GM19397 (cell line): ENCODE measurements around the gene PREX1.
"Not testable (repeated sequence)": the region's sequence is repeated elsewhere in the genome, so short reads cannot be mapped to it uniquely, and the experiment has no call there.

Experiments used
- ATAC-seq: cut with Tn5 transposase; IDR thresholded peaks from one replicate; pipeline ENCODE4 v1.9.1; 2021; ENCODE audit warnings: mild to moderate bottlenecking, moderate library complexity; ENCODE audit not compliant: unreplicated experiment

The PREX1 gene

DNA sequence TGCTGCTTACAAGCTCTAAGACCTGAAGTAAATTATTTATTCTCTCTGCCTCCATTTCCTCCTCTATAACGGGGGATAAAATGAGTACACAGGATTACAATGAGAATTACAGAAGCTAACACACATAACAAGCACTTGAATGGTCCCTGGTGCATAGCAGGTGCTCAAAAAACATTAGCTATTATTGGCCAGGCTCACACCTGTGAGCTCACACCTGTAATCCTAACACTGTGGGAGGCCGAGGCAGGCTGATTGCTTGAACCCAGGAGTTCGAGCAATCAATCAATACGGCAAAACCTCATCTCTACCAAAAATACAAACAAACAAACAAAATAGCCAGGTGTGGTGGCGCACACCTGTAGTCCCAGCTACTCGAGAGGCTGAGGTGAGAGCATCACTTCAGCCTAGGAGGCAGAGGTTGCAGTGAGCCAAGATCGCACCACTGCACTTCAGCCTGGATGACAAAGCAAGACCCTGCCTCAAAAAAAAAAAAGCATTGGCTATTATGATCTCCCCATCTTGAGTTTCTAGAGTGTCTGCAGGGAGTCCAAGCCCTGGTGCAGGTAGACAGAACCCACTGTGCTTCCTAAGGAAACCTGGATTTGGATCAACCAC lies 68.1 kb downstream of the PREX1 start:
- ATAC-seq, result no peak

DNA sequence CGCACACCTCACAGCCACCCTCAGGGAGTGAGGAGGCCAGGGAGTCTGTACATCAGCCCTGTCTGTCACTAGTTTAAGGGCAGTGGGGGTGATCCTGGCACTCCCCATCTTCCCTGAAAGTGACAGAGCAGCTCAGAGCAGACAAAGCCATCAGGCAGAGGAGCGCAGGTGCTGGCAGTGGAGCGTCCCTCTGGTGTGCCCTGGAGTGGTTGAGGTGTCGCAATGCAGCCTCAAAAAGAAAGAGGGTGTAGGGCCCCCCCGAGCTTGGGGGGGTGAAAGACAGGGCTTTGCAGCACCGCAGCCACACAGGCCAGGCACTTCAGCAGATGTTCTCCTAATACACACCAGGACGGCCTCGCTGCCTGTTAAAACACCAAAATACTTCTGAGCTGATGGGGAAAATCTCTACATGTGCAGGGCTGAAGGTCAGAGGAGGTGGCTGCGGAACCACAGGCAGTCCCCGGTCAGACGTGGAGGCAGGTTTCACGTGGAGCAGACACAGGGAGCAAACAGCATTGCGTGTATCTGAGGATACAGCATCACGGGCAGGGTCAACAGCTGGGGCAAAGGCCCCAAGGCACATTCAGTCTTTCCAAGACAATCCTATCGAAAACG lies 69.5 kb downstream of the PREX1 start:
- no peak for ATAC-seq

DNA sequence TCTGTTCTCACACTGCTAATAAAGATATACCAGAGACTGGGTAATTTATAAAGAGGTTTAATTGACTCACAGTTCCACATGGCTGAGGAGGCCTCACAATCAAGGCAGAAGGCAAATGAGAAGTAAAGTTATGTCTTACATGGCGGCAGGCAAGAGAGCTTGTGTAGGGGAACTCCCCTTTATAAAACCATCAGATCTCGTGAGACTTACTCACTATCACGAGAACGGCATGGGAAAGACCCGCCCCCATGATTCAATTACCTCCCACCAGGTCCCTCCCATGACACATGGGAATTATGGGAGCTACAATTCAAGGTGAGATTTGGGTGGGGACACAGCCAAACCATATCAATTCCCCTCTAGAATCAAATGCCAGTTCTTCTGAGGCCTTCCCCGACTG lies 71.0 kb downstream of the PREX1 start:
- ATAC-seq, result not testable (repeated sequence)

DNA sequence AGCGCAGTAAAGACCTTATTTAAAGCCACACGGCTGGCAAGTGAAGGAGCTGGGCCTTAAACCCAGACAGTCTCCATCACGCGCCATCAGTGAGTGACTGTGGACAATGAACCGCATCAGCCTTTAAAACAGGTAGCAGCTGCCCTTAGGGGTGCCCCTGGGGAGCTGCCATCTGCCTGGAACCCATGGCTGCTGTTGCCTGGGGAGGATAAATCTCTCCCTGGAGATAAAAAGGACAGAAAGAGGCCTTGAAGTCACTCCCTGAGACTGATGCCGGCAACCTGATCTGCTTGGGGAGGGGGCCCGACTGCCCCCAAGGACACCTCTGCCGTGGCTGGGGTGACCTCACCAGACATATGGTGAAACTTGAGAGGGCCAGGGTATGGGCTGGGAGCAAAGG lies 73.5 kb downstream of the PREX1 start:
- no peak for ATAC-seq

DNA sequence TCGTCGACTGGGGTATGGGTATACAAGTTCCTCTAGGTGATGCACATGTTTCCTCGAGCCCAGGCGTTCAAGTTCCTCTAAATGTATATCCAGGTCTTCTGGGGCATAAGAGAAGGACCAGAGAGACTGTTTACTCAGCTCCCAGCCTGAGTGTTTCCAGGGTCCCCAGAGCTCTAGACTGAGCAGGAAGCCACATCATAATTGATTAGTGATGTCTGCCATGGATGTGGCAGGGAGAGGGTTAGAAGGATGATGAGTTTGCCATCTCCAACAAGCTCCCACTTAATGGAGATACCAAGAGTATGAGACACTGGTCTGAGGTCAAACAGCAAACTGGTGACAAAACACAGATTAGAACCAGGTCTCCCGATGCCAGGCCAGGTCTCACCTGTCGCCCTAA lies 74.8 kb downstream of the PREX1 start:
- no peak for ATAC-seq

DNA sequence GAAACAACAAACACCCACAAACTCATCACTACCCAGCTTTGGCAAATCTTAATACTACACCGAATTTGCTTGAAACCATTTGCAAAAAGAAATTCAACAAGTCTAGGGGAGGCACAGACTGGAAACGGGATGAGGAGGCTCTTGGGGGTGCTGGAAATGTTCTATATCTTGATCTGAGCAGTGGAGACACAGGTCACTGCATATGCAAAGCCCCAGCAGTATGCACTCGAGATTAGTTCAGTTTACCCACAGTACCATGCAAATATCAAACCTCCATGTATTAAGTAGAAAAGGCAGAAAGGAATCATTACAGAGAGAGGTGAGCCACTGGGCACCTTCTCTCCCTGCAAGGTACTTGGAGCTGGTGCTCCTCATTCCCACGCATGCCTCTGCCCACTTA lies 75.9 kb downstream of the PREX1 start:
- ATAC-seq, result peak; percentile 43

DNA sequence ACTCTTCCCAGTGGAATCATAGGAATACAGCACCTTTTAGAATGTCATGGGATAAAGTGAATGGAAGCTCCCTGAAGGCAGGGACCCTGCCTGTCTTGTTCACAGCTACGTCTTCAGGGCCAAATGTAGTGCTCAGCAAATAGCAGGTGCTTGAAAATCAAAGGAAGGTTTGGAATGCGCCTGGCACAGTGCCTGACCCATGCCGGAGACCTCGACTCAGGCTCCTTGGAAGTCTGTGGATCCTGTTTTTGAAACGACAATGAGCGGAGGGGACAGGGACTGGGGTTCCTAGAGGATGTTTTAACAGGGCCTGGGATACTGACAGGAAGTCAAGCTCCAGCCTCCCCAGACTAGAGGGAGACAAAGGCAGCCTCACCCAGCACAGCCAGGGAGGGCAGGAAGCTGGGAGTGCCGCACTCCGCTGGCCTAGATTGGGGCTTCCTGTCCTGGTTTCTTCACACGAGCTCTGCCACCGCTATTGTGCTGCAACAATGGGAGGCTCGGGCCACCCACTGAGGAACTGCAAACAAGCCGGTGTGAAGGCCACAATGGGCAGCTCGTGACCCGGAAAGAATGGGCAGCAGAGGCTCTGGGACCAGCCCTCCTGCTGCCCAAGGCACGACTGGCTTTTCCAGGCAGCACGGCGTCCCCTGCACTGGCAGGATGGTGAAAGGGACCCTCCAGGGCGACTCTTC lies 76.7 kb downstream of the PREX1 start:
- ATAC-seq, result no peak

DNA sequence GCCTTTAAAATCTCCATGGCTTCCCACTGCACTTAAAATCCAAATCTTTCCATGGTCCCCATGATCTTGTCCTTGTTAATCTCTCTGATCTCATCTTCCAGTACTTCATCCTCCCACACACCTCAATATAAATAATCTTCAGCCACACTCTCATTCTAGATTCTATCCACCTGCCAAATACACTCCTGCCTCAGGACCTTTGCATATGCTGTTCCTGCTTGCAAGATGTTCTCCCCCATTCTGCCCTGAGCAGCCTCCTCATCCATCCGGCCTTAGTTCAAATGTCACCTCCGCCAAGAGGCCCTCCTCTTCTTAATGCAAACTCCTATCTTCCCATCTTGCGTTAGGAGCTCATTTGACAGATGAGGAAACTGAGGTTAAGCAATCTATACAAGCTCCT lies 77.4 kb downstream of the PREX1 start:
- ATAC-seq, result no peak

DNA sequence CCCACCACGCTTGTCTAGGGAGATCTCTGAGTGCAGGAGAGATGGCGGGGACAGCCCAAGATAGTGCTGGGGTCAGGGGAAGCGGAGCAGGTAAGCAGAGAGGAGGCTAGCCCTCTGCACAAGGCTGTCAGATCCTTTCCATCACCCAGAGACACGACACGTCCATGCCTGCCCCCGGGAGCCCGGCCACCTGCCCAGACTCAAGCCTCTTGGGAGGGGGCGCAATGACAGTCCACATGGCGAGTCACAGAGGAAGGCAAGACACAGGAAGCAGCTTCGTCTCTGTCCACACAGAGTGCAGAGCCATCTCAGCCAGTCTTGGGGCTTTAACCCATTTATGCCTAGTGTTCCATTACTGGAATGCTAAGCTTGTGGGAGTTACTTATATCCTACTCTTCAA lies 78.4 kb downstream of the PREX1 start:
- ATAC-seq, result no peak

DNA sequence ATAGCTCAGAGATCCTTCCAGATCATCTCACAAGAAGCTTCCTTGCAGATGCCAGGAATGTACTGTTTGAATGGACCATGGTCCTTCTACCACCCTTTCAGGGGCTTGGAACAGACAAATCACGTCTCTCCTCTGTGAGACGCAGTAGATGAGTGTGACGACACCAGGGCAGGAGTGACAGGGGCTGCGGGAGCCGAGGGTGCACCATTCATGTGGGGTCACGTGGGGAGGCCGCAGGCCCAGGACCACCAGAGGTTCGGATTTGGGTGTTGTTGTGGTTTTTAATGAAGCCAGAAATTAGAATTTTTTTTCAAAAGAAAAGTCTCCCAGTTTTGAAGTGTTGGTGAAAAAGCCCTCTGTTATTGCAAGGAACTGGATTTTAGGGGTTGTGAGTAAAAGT lies 79.2 kb downstream of the PREX1 start:
- no peak for ATAC-seq

DNA sequence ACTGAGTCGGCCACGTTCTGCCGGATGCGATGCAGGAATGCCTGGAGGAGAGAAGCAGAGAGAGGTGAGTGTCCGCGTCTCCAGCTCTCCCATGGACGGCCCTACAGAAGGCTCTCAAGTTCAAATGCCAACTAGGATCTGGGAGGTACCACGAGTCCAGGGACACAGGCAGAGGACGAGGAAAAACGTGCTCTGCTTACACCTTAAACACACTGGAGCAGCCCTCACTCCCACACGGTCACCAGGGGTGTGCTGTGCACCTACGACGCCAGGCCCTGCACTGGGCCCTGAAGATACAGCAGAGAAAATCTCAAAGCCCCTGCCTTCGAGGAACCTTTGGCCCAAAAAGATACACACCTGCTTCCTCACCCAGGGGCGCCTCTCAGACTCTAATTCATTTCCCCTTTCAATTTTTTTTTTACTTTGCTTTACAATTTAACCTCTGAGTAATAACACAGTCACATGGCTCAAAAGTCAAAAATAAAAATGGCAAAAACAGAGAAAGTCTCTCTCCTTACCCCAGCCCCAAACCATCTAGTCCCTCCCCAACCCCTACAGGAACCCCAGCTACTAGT lies 79.9 kb downstream of the PREX1 start:
- no peak for ATAC-seq

DNA sequence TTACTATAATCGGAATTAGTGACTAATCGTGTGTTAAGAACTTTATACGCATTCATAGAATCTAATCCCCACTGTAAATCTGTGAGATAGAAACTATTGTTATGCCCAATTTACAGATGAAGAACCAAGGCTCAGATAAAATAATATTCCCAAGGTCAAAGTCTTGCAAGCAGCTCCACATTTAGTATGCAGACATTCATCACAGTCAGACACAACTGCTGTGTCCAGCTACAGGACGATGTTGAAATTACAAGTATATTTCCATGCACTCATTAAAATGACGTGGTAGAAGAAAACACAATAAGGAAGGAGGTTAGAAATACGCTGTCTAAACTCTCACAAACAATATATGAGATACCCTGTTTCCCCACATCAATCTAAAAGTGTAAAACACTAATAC lies 82.5 kb downstream of the PREX1 start:
- ATAC-seq, result no peak

DNA sequence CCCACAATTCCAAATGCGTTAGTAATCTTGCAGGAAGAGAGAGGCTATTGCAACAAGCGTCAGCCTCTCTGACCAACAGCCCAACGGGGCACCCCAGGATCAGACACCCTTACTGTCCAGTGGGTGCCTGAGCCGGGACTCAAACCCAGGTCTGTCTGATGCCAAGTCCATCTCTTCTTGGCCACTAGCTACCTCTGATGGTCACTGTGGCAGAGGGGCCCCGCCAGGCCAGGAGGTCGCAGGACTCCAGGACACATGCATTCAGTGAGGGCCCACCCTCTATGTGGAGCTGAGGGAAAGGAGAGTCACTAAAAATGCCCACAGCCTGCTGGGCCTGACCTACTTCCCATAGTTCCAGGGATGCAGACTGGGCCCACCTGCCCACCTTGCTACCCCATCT lies 83.3 kb downstream of the PREX1 start:
- ATAC-seq, result no peak

DNA sequence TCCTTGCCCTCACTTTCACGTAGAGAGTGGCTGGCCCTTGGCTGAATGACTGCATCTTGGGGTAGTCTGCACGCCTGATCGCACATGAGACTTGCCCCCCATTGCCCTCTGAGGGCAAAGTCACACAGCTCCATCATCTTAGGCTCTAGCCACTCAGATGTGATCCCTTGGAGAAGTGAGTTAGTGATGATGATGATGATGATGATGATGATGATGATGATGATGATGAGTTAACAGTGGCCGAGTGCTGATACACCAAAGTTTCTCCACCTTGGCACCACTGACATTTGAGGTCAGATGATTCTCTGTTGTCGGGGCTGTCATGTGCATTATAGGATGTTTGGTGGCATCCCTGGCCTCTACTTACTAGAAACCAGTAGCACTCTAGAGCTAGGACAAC lies 84.0 kb downstream of the PREX1 start:
- no peak for ATAC-seq

DNA sequence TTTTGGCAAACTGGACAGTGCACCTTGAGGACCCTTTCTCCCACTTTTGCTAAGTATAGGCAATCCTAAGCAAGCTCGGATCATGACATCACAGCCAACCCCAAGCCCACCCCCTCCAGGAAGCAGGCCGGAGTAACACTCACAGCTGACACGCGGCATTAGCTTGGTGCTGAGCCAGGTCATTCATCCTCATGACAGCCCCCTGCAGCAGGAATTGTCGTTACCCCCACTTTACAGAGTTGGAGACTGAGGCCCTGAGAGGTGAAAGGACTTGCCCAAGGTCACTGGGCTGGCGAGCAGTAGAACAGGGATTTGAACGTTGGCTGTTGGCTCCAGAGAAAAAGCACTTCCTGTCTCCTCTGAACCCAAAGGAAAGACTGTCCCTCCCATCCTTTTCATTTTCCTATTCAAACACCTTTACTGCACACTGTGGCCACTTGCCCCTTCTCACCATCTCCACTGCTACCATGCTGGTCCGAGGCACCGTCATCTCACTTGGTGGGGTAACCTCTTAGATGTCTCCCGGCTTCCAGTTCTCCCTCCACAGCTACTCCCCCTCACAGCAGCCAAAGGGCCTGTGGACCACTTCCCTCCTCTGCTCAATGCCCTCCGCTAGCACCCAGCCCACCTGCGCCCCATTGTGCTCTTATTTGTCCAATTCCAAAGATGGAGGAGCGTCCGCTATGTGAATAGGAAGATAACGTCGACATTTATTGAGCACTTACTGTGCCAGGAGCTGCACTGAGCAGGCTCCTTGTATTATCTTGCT lies 84.7 kb downstream of the PREX1 start:
- ATAC-seq, result no peak

DNA sequence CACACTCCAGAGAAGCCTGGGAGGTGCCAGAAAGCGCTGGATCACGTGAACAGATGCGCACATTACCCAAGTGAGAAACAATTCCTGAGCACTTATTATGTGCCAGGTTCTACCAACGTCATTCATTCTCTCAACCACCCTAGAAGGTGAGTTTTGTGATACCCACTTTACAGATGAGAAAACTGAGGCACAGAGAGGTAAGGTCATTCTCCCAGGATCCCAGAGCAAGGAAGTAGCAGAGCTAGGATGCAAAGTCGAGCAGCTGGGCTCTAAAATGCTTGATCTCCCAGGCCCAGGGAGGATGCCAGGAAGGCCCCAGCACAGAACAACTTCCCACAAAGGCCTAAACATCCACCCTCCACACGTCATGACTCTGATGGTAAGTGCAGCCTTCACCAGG lies 85.6 kb downstream of the PREX1 start:
- ATAC-seq, result no peak

DNA sequence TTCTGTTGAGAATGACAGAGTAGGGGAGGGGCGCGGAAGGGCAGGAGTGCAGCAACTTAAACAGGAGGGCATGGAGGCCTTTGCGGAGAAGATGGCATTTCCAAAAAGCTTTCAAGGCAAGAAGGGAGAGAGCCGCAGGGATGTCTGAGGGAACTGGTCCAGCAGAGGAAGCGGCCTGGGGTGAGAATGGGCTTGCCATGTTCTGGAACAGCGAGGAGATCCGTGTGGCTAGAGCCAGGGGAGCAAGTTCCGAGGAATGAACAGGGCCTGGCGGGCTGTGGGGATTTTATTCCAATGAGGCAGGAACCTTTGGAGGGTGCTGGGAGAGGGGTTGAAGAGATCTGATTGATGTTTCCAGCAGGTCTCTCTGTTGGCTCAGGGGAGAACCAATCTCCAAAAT lies 86.1 kb downstream of the PREX1 start:
- no peak for ATAC-seq

DNA sequence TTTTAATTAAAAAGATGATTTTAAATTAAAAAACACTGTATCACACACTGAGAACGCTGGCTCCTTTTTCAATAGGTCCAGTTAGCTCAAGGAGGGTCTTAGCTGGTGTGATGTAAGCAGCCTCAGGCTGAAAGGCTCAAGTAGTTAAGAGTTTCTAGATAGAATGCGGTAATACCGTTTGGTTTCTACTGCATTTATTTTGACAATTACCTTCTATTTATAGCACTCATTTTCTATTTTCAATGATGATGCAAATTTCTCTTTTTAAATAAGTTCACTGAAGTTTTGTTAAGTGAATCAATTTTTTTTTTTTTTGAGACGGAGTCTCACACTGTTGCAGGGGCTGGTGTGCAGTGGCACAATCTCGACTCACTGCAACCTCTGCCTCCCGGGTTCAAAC lies 87.1 kb downstream of the PREX1 start:
- ATAC-seq, result no peak

DNA sequence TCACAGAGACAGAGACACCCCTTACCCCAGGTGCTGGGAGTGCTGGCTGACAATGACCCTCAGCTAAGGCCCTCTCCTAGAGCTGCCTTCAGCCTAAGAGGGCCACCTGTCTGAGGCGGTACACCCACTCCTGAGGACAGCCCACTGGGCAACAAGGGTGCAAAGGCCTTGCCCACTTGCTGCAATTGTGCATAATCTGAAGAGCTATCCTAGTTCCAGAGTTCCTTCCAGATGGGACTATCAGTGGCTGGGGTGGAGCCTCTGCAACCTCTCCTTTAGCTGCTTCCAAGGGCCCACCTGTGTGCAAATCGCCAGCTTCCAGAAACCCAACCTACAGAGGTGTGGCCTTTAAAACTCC lies 87.5 kb downstream of the PREX1 start:
- ATAC-seq, result no peak

DNA sequence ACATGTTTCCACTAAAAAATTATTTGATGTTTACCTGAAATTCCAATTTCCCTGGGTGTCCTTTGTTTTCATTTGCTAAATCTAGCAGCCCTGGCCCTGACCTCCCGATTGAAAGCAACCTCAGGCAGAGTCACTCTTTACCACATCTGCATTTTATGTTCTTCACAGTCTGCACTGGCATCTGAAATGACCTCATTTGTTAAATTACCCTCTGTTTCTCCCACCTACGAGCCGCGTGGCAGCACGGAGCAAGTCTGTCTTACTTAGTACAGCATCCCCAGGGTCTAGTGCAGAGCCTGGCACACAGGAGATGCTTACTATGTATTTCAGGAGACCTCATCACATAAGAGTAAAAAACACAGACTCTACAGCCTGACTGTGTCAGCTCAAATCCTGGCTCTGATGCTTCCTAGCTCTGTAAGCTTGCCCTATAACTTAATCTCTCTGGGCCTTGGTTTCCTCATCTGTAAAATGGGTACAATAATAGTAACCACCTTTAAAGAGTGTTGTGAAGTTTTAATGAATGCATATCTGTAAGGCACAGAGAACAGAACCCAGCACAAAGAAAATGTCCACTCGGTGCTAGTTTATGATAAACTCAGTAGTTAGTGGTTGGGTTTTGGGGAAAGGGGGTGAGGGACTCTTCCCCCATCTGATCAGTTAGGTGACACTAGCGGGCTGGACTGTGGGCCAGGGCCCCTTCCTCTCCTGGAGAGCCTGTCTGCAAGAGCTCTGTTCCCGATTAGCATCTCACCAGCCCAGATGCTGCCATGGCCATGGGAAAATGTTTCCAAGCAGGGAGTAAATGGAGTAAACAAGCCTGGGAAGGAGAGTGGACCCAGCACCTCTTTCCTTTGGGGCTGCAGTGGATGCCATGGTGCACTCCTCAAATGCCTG lies 88.2 kb downstream of the PREX1 start:
- ATAC-seq, result no peak
